NCI-H2107 (cell line): Measurements from ENCODE around the gene CXXC1.
A peak's percentile ranks its signal among the peaks of the same experiment; 100 is the strongest.
"Not testable (repeated sequence)": the region's sequence is repeated elsewhere in the genome, so short reads cannot be mapped to it uniquely, and the experiment has no call there.

Source experiments
- DNase-seq: peaks from one replicate; lab custom pipeline; 2025; lab: John Stamatoyannopoulos, UW

The CXXC1 gene

GRCh38 chr18:50297621-50298442, 10.3 kb upstream of the CXXC1 start:
- DNase-seq = no peak

DNA sequence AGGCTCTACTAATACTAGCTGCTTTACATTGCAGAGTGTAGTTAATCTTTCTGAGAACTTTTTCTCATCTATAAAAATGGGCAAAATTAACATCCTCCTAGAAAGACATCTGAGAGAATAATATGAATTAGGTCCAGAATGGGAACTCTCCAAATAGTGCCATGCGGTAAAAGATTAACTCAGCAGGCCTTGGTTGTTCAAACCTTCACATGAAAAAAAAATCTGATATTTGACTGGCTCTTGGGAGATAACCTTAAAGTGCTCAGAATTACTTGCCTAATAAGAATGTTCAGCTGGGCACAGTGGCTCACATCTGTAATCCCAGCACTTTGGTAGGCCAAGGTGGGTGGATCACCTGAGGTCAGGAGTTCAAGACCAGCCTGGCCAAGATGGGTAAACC, 5.5 kb upstream of the CXXC1 start:
- no peak for DNase-seq

DNA sequence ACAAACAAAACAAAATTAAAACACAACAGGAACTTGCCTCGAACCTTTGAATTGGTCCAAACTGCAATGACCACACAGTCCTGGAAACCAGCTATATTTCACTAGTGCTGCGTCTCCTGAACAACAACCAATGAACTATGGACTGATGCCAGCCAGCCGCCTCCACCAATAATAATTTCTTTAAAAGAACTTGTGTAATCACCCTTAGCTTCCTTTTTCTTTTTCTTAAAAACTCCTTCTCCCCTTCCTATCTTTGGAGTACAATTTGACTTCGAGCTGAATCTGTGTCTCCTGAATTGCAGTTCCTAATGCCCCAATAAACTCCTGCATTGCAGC, 1.6 kb upstream of the CXXC1 start:
- no peak for DNase-seq

GRCh38 chr18:50288348-50289107, 1.0 kb upstream of the CXXC1 start:
- not testable (repeated sequence) for DNase-seq

GRCh38 chr18:50287028-50287440, 458 bp downstream of the CXXC1 start:
- no peak for DNase-seq

DNA sequence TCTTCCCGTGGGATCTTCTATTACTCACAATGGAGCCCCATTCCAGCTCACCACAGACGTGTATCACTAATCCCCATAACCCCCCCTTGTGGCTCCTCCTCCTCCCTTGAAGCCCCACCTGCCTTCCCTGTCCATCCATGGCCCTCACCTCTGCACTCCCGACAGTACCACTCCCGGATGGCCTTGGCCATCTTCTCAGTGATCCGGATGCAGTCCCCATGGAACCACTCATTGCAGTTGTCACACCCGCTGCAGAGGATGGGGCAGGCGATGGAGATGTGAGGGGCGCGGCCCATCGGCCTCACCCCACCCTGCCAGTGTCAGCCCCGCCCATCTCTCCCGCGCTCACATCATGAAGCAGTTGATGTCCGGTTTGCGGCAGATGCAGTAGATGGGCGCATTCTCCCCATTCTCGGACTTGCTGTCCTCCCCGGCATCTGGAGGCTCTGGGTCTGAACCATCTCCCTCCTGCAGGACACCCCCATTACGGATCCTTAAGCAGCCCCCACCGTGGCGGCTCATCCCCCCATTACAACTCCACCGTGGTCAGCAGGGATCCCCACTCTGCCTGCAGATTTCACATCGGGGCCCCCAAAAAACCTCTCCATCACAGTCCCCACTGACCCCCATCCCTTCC, 983 bp downstream of the CXXC1 start:
- DNase-seq = no peak

DNA sequence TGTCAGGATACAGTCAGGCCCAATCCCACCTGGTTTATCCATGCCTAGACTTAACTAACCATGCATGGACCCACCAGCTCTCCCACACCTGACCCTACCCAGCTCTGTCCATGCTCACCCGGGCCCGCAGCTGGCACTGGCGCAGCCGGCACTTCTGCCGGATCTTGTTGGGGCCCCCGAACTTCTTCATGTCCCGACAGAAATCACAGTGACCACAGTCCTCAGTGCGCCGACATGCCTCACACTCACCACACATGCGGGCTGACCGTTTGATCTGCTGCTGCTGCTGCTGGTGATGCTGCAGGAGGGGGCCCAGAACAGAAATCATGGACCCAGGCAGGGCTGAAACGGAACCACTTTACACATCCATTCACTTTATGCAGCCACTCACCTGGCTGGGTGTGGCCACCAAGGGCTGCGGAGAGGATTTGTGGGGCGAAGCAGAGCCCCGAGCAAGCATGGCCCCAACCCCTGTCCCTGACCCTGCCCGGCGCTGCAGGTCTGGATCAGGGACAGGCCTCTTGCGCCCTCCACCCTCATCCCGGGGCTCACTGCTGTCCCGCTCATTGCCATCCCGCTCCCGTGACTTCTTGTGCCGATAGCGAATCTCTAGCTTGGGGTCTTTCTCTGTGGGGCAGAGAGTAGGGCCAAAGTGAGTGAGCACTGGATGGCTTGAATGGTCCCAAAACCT, 1.7 kb downstream of the CXXC1 start:
- no peak for DNase-seq

- no peak for DNase-seq
Measured at GRCh38 chr18:50285071-50285470, 2.4 kb downstream of the CXXC1 start.

- no peak for DNase-seq
Measured at GRCh38 chr18:50284255-50284885, 3.1 kb downstream of the CXXC1 start.

DNA sequence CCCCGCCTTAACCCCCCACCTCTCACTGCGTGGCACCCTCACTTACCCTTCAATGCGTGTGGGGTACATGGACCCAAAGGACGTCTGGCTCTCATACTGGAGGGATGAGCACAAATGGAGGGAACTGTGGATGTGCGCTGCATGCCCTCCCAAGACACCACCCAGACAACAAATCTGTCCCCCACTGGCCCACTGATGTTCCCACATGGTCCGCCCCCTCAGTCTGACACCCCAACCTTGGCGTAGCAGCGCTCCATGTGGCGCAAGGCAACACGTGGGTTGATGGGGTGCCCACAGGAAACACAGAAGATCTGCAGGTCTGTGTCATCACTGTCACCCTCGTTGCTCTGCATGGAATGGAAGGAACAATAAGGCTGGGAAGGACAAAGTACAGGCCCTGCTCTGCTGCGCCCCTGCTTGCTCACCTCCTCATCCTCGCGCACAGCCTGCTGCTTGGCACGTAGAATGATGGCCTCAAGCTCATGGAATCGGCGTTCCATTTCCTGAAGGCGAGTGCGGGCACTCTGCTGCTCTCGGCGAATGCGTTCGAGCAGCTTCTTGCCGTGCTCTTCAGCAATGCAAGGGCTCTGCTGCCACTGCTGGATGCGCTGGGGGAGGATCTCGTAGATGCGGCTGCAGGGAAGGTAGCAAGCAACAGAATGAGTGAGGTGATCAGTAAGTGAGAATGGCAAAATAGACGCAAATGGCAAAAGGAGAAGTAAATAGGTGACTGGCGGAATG, 3.9 kb downstream of the CXXC1 start:
- no peak for DNase-seq

GRCh38 chr18:50282521-50283335, 4.8 kb downstream of the CXXC1 start:
- no peak for DNase-seq

DNA sequence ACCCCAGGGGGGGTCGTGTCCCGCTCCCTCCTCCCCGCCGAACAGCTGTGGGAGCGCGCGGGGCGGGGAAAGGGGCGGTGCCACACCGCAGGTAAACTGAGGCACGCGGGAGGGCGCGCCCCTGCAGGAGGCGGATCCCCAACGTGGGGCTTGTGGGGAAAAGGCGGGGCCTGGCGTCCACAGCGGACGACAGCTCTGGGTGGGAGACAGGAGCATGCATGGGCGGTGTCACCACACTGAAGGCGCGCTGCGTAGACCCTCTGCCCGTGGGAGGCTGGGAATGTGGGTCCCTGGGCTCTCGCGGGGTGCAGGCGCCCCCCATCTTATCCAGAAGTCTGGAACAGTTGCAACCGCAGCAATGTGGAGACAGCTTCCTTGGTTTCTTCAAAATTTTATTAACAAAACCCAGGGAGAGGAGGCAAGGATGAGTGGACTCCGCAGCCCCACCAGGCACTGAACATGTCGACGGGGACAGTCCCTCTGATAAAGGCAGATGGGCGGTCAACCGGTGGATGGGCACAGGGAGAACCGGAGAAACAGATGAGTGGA, 5.4 kb downstream of the CXXC1 start:
- DNase-seq = no peak

GRCh38 chr18:50281295-50281971, 6.1 kb downstream of the CXXC1 start, which contains the start of gene MBD1:
TSS of gene MBD1 (minus strand) at chr18:50281523. CDS start at chr18:50279992, 1,531 bp downstream.
- peak; percentile 97 for DNase-seq

DNA sequence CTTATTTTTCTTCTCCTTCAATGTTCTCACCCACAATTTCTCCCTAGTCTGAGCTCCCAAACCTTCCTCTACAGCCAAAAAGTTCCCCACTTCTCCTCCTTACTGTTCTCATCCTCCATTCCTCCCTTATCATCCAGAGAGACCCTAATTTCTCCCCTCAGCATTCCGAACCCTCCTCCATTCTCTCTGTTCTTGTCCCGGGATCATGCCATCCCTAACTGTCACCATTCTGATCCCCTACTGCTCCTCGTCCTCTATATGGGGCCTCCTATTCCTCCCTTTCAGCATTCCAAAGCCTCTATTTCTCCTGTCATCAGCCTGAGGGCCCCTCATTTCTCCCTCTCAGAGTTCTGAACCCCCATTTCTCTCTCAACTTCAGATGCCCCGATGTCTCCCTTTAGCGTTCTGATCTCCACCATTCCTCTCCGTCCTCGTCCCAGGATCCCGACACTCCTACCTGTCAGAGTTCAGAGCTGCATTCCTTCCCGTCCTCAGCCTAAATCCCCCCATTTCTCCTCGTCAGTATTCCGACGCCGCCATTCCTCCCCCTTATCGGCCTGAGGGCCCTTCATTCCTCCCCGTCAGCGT, 6.7 kb downstream of the CXXC1 start:
- DNase-seq = no peak

DNA sequence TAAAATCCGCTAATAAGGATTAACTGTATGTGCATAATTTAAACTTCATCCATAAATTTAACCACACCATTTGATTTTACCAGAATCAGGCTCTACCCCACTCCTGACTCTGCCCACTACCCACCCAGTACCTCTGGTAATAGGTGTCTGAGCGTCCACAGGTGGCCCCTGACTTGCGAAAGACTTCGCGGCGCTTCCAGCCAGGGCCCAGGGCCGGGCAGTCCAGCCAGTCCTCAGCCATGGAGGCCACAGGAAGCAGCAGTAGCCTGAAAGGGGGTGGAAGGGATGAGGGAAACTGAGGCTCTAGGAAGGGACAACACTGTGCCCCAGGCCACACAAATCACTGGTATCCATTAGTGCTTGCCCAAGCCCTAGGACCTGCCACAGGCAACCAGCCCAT, 7.7 kb downstream of the CXXC1 start:
- no peak for DNase-seq

- DNase-seq = no peak
Measured at GRCh38 chr18:50277942-50278341, 9.6 kb downstream of the CXXC1 start.

DNA sequence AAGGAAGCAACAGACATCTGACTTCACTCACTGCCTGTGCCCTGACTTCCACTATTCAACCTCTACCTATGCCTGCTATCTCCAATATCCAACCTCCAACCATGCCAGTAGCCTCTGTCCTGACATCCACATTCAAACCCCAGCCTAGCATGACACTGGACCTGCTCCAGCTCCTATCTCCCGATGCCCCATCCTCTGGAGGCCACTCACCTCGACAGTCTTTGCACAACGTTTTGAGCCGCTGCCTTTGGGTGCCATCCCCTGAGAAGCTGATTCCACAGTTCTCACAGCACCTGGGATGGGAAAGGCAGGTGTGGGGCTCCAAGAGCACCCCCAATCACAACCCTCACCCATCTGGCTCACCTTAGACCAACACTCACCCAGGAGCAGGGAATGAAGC, 11.0 kb downstream of the CXXC1 start:
- DNase-seq = no peak

DNA sequence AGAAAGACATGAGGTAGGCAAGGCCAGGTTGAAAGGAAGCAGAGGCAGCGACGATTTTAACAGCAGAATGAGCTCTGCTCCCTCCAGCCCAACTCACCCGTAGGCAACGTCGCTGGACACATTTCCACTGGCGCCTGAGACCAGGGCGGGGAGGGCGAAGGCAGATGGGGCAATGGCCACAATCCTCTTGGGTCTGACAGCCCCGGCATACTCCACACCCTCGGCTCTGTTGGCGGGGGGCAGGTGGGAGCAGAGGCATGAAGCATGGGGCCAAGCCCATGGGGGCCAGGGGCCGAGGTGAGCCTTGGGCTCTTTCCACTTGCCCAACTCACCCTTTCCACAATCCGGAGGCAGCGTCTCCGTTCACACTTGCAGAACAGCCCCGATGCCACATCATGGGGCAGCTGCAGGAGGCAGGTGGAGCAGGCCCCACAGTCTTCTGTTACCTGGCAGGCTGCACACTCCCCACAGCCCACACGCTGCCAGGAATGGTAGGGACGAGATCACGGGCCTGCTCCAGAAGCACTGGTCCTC, 11.9 kb downstream of the CXXC1 start:
- no peak for DNase-seq

GRCh38 chr18:50274941-50275340, 12.6 kb downstream of the CXXC1 start:
- no peak for DNase-seq
